Loucy (cell line): ENCODE results near the gene PRSS2.

Source experiments
- H2AFZ ChIP-seq: fragments of 200-600 bp; sonication (generic); 2 replicates; pipeline ENCODE4 v1.6.0; 2016; ENCODE audit warnings: antibody characterized with exemption, mild to moderate bottlenecking, low read length, moderate library complexity
- H3F3A ChIP-seq: fragments of 200-600 bp; 2 replicates; pipeline ENCODE4 v1.6.0; 2016; ENCODE audit warnings: antibody characterized with exemption, low read depth, mild to moderate bottlenecking
- H3K27me3 ChIP-seq: fragments of 200-600 bp; sonication (generic); 2 replicates; pipeline ENCODE4 v1.6.1; 2014; ENCODE audit warnings: low read length, mild to moderate bottlenecking; ENCODE audit not compliant: insufficient read depth, poor library complexity, severe bottlenecking
- H3K36me3 ChIP-seq: fragments of 200-600 bp; sonication (generic); 2 replicates; pipeline ENCODE4 v1.6.1; 2016; ENCODE audit warnings: low read length; ENCODE audit not compliant: insufficient read depth
- H3K4me1 ChIP-seq: fragments of 200-600 bp; sonication (generic); 2 replicates; pipeline ENCODE4 v1.5.1; 2014; ENCODE audit warnings: low read length, mild to moderate bottlenecking; ENCODE audit not compliant: insufficient read depth, poor library complexity, severe bottlenecking
- H3K4me2 ChIP-seq: fragments of 200-600 bp; sonication (generic); 2 replicates; pipeline ENCODE4 v1.6.0; 2014; ENCODE audit warnings: antibody characterized with exemption, low read length, low read depth, mild to moderate bottlenecking; ENCODE audit not compliant: poor library complexity, severe bottlenecking
- H3K4me3 ChIP-seq: fragments of 200-600 bp; sonication (generic); 2 replicates; pipeline ENCODE4 v1.5.1; 2014; ENCODE audit warnings: low read length, mild to moderate bottlenecking, mixed read lengths; ENCODE audit not compliant: poor library complexity, severe bottlenecking
- H3K79me2 ChIP-seq: fragments of 200-600 bp; sonication (generic); 2 replicates; pipeline ENCODE4 v1.6.1; 2014; ENCODE audit warnings: low read length; ENCODE audit not compliant: insufficient read depth
- H3K9ac ChIP-seq: fragments of 200-600 bp; sonication (generic); 2 replicates; pipeline ENCODE4 v1.6.0; 2014; ENCODE audit warnings: mild to moderate bottlenecking, low read depth, low read length, moderate library complexity; ENCODE audit not compliant: poor library complexity, severe bottlenecking
- H3K9me2 ChIP-seq: fragments of 200-600 bp; sonication (generic); replicated peaks from 2 replicates; pipeline ENCODE4 v1.6.1; 2016; ENCODE audit warnings: low read depth, low read length, mixed read lengths
- H3K9me3 ChIP-seq: fragments of 200-600 bp; sonication (generic); 2 replicates; pipeline ENCODE4 v1.6.1; 2014; ENCODE audit warnings: mild to moderate bottlenecking, antibody characterized with exemption, low read length, low read depth; ENCODE audit not compliant: insufficient read depth
- H4K20me1 ChIP-seq: fragments of 200-600 bp; sonication (generic); 2 replicates; pipeline ENCODE4 v1.6.0; 2014; ENCODE audit warnings: antibody characterized with exemption, low read length, mild to moderate bottlenecking; ENCODE audit not compliant: insufficient read depth, poor library complexity, severe bottlenecking
- CTCF ChIP-seq: fragments of 200-600 bp; sonication (generic); conservative IDR thresholded peaks from 2 replicates; pipeline ENCODE4 v1.5.1; 2014; ENCODE audit warnings: mild to moderate bottlenecking, antibody characterized with exemption, low read length
- EZH2phosphoT487 ChIP-seq: fragments of 200-600 bp; IDR thresholded peaks from 2 replicates; pipeline ENCODE4 v1.6.1; 2018; ENCODE audit warnings: antibody characterized with exemption, mild to moderate bottlenecking, moderate library complexity, borderline replicate concordance

PRSS2 gene

DNA sequence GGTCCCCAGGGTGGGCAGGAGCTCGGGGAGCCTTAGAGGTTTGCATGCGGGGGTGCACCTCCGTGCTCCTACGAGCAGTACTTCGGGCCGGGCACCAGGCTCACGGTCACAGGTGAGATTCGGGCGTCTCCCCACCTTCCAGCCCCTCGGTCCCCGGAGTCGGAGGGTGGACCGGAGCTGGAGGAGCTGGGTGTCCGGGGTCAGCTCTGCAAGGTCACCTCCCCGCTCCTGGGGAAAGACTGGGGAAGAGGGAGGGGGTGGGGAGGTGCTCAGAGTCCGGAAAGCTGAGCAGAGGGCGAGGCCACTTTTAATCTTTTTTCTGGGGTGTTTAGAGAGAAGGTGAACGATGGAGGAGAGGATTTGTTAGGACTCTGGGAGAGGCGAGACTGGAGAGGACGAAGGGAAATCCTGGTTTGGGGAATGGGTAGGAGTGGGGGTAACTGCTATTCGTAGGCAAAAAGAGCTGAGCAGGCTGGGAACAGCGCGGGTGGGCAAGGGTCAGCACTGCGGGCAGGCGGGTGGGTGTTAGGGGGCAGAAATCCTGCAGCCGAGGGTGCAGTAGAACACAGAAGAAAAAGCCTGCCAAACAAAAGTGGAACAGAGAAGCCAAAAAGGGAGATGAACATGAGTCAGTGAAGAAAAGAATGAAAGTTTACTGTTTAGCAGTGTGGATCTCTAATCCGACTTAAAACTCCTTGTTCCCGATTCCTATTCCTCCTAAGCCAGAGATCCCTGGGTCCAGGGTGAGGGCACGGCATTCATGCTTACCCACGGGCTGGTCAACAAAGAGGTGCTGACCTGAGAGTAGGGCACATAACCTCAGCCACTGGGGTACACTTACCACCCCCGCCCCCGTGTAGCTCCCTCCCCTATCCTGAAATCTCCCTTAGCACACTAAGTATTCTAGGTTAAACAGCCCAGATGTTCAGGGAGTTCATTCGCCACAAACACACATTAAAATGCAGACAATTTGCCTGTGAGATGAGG, 26.9 kb downstream of the PRSS2 start:
- H4K20me1 ChIP-seq = peaks cover 4% of the 10 kb centered on the region
- peaks cover 35% of the 10 kb centered on the region for H3K27me3 ChIP-seq
- peak overlapping the region; percentile 100 for H3K4me2 ChIP-seq
- peak overlapping the region; percentile 100 for H3K9ac ChIP-seq
- no peak overlapping the region for H2AFZ ChIP-seq
- H3K36me3 ChIP-seq = peaks cover 64% of the 10 kb centered on the region
- peaks cover 34% of the 10 kb centered on the region for H3K4me1 ChIP-seq
- H3K79me2 ChIP-seq = peaks cover 66% of the 10 kb centered on the region
- H3K4me3 ChIP-seq = peak overlapping the region; percentile 93
- no peak for TF ChIP-seq CTCF
- TF ChIP-seq EZH2phosphoT487 = no peak
- H3F3A ChIP-seq = peaks cover 22% of the 10 kb centered on the region
- H3K9me3 ChIP-seq = no peaks in the 10 kb centered on the region
- H3K9me2 ChIP-seq = no peaks in the 10 kb centered on the region

GRCh38 chr7:142798451-142799436, 28.0 kb downstream of the PRSS2 start:
- Histone ChIP-seq H3K4me1 (peaks cover 45% of the 10 kb centered on the region), H3K4me2 (peak overlapping the region; percentile 100), H3K9me2 (no peaks in the 10 kb centered on the region), H2AFZ (no peak overlapping the region), H3K4me3 (peak overlapping the region; percentile 93), H3K9ac (peak overlapping the region; percentile 100), H3K27me3 (peaks cover 35% of the 10 kb centered on the region), H3K36me3 (peaks cover 75% of the 10 kb centered on the region), H3K9me3 (no peaks in the 10 kb centered on the region), H3F3A (peaks cover 32% of the 10 kb centered on the region), H4K20me1 (peaks cover 4% of the 10 kb centered on the region), H3K79me2 (peaks cover 77% of the 10 kb centered on the region)
- no peak for TF ChIP-seq EZH2phosphoT487
- TF ChIP-seq CTCF = no peak

GRCh38 chr7:142799437-142799835, 28.7 kb downstream of the PRSS2 start:
- H3K9me3 ChIP-seq = no peaks in the 10 kb centered on the region
- H3K9ac ChIP-seq = peak overlapping the region; percentile 100
- TF ChIP-seq EZH2phosphoT487 (no peak), CTCF (no peak)
- H2AFZ ChIP-seq = no peak overlapping the region
- H3K9me2 ChIP-seq = no peaks in the 10 kb centered on the region
- H3K4me3 ChIP-seq = peak overlapping the region; percentile 93
- peaks cover 38% of the 10 kb centered on the region for H3F3A ChIP-seq
- H3K79me2 ChIP-seq = peaks cover 82% of the 10 kb centered on the region
- peaks cover 4% of the 10 kb centered on the region for H4K20me1 ChIP-seq
- peaks cover 35% of the 10 kb centered on the region for H3K27me3 ChIP-seq
- peaks cover 52% of the 10 kb centered on the region for H3K4me1 ChIP-seq
- H3K36me3 ChIP-seq = peaks cover 75% of the 10 kb centered on the region
- H3K4me2 ChIP-seq = peak overlapping the region; percentile 100
